ENCODE data around the gene TRMT44. TPM values are rescaled to one million over a fixed set of nuclear protein-coding genes. Genes with fewer than 3 reads are reported as not detected.

The TRMT44 gene
- total and polyA plus RNA-seq, 2 of the 13 experiments (the other 11 are each of a cell fraction or from before 2014, with no cell fraction given): 5.8 to 8.6 TPM

DNA sequence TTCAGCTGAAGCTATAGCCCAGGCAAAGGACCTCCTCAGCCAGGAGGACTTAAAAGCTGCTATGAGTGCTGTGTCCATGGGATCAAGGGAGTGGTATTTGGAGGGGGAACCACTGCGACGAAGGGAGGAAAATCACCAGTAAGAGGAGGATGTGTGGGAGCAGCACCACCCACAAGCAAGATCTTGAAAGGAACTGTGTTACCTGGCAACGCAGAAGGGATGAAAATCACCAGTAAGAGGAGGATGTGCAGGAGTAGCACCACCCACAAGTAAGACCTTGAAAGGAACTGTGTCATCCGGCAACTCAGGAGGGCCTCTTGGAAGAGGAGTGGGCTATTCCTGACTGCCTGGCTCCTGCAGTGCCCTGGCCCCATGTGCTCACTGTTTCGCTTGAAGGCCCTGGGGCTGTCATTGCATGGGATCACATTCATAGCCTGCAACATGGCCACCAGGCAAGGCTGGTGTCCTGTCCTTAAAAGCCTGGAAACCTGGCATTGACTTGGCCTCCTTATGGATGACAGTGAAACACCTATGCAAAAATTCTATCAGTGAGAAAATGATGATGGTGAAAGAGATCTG lies 48.3 kb downstream of the TRMT44 start:
- Histone ChIP-seq H3K4me2 (ENCODE audit: low read depth, low read length) (no peak overlapping the region), H3K36me3 (replicated peaks in 1 of 2; ENCODE audit: control insufficient read depth in 1 of 2, insufficient read depth in 2 of 2, low read length in 2 of 2) (no peaks in the 10 kb centered on the region), H3K4me1 (ENCODE audit: insufficient read depth, low read length) (no peaks in the 10 kb centered on the region), H3K9ac (ENCODE audit: insufficient read depth, low read depth, low read length) (no peak overlapping the region), H3K27me3 (ENCODE audit: control insufficient read depth in 1 of 2, insufficient read depth in 2 of 2, low read length in 2 of 2) (no peaks in the 10 kb centered on the region; a peak in 2 of 5 replicates), H3K79me2 (ENCODE audit: insufficient read depth, low read length) (no peaks in the 10 kb centered on the region), H4K20me1 (ENCODE audit: insufficient read depth, low read length) (no peaks in the 10 kb centered on the region), H3K9me3 (ENCODE audit: low read length) (no peaks in the 10 kb centered on the region), H3K27ac (ENCODE audit: extremely low read length, insufficient read depth, low read length) (no peak overlapping the region), H2AFZ (ENCODE audit: low read length) (no peak overlapping the region), H3K4me3 (replicated peaks in 1 of 3; ENCODE audit: insufficient read depth in 1 of 3, low read depth in 2 of 3, low read length in 3 of 3) (no peak overlapping the region)
- ChIA-PET CTCF (ENCODE audit: low intra/inter-chr PET ratio, low total read pairs) (no interaction called here), POLR2A (no interaction called here)
- TF ChIP-seq, protein P1, sequence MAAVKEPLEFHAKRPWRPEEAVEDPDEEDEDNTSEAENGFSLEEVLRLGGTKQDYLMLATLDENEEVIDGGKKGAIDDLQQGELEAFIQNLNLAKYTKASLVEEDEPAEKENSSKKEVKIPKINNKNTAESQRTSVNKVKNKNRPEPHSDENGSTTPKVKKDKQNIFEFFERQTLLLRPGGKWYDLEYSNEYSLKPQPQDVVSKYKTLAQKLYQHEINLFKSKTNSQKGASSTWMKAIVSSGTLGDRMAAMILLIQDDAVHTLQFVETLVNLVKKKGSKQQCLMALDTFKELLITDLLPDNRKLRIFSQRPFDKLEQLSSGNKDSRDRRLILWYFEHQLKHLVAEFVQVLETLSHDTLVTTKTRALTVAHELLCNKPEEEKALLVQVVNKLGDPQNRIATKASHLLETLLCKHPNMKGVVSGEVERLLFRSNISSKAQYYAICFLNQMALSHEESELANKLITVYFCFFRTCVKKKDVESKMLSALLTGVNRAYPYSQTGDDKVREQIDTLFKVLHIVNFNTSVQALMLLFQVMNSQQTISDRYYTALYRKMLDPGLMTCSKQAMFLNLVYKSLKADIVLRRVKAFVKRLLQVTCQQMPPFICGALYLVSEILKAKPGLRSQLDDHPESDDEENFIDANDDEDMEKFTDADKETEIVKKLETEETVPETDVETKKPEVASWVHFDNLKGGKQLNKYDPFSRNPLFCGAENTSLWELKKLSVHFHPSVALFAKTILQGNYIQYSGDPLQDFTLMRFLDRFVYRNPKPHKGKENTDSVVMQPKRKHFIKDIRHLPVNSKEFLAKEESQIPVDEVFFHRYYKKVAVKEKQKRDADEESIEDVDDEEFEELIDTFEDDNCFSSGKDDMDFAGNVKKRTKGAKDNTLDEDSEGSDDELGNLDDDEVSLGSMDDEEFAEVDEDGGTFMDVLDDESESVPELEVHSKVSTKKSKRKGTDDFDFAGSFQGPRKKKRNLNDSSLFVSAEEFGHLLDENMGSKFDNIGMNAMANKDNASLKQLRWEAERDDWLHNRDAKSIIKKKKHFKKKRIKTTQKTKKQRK (IDR thresholded peaks at IDR 0.05; ENCODE audit: low read length): no peak
- no peak for TF ChIP-seq SMYD3 (CRISPR knock-in tag; IDR thresholded peaks at IDR 0.05)
- TF ChIP-seq ZNF224 (CRISPR knock-in tag; IDR thresholded peaks at IDR 0.05): no peak
- TF ChIP-seq, protein P2, sequence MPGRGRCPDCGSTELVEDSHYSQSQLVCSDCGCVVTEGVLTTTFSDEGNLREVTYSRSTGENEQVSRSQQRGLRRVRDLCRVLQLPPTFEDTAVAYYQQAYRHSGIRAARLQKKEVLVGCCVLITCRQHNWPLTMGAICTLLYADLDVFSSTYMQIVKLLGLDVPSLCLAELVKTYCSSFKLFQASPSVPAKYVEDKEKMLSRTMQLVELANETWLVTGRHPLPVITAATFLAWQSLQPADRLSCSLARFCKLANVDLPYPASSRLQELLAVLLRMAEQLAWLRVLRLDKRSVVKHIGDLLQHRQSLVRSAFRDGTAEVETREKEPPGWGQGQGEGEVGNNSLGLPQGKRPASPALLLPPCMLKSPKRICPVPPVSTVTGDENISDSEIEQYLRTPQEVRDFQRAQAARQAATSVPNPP (CRISPR knock-in tag; IDR thresholded peaks at IDR 0.05): no peak
- TF ChIP-seq, protein P3, sequence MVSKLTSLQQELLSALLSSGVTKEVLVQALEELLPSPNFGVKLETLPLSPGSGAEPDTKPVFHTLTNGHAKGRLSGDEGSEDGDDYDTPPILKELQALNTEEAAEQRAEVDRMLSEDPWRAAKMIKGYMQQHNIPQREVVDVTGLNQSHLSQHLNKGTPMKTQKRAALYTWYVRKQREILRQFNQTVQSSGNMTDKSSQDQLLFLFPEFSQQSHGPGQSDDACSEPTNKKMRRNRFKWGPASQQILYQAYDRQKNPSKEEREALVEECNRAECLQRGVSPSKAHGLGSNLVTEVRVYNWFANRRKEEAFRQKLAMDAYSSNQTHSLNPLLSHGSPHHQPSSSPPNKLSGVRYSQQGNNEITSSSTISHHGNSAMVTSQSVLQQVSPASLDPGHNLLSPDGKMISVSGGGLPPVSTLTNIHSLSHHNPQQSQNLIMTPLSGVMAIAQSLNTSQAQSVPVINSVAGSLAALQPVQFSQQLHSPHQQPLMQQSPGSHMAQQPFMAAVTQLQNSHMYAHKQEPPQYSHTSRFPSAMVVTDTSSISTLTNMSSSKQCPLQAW (CRISPR knock-in tag; IDR thresholded peaks at IDR 0.05): no peak
- TF ChIP-seq NCOA5 (CRISPR knock-in tag; IDR thresholded peaks at IDR 0.05): no peak
- TF ChIP-seq HNRNPL (IDR thresholded peaks at IDR 0.05; ENCODE audit: low read depth, low read length): no peak
- TF ChIP-seq, protein P4, sequence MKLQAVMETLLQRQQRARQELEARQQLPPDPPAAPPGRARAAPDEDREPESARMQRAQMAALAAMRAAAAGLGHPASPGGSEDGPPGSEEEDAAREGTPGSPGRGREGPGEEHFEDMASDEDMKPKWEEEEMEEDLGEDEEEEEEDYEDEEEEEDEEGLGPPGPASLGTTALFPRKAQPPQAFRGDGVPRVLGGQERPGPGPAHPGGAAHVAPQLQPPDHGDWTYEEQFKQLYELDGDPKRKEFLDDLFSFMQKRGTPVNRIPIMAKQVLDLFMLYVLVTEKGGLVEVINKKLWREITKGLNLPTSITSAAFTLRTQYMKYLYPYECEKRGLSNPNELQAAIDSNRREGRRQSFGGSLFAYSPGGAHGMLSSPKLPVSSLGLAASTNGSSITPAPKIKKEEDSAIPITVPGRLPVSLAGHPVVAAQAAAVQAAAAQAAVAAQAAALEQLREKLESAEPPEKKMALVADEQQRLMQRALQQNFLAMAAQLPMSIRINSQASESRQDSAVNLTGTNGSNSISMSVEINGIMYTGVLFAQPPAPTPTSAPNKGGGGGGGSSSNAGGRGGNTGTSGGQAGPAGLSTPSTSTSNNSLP (IDR thresholded peaks at IDR 0.05; ENCODE audit: low read depth, low read length): no peak
- TF ChIP-seq ZFP1 (CRISPR knock-in tag; IDR thresholded peaks at IDR 0.05): no peak
- no peak for TF ChIP-seq ARID2 (CRISPR knock-in tag; IDR thresholded peaks at IDR 0.05; ENCODE audit: borderline replicate concordance)
- TF ChIP-seq, protein P5, sequence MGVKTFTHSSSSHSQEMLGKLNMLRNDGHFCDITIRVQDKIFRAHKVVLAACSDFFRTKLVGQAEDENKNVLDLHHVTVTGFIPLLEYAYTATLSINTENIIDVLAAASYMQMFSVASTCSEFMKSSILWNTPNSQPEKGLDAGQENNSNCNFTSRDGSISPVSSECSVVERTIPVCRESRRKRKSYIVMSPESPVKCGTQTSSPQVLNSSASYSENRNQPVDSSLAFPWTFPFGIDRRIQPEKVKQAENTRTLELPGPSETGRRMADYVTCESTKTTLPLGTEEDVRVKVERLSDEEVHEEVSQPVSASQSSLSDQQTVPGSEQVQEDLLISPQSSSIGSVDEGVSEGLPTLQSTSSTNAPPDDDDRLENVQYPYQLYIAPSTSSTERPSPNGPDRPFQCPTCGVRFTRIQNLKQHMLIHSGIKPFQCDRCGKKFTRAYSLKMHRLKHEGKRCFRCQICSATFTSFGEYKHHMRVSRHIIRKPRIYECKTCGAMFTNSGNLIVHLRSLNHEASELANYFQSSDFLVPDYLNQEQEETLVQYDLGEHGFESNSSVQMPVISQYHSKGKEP (CRISPR knock-in tag; IDR thresholded peaks at IDR 0.05): no peak
- no peak for TF ChIP-seq ZNF615 (CRISPR knock-in tag; IDR thresholded peaks at IDR 0.05; ENCODE audit: borderline replicate concordance)
- TF ChIP-seq PAX8 (CRISPR knock-in tag; IDR thresholded peaks at IDR 0.05; ENCODE audit: borderline replicate concordance): no peak
- no peak for TF ChIP-seq ELF1 (CRISPR knock-in tag; IDR thresholded peaks at IDR 0.05)
- DNase-seq (ENCODE audit: low spot score) (no peak), ATAC-seq (no peak), FAIRE-seq (no peak)
- WGBS (ENCODE audit: low lambda C conversion rate): 94% methylated on average over 3 of the region's 5 CpGs
- intact Hi-C loops (cut with micrococcal nuclease; ENCODE audit: unreplicated experiment): no loop called here
- no TSS peak for BruUV-seq (replicated peaks)
- in situ Hi-C loops (cut with HindIII; ENCODE audit: extremely low pct_ligation_motif_present, low pct_unique_long_range_greater_than_20kb): no loop called here
